GM21390 (cell line): Measurements from ENCODE around the gene KLHDC4.
"Not testable (repeated sequence)": the region's sequence is repeated elsewhere in the genome, so short reads cannot be mapped to it uniquely, and the experiment has no call there.

Experiments used
- ATAC-seq: cut with Tn5 transposase; IDR thresholded peaks from one replicate; pipeline ENCODE4 v1.9.1; 2021; ENCODE audit not compliant: unreplicated experiment

The KLHDC4 gene

GRCh38 chr16:87788730-87789436 lies 23.1 kb upstream of the KLHDC4 start:
- ATAC-seq: not testable (repeated sequence)

DNA sequence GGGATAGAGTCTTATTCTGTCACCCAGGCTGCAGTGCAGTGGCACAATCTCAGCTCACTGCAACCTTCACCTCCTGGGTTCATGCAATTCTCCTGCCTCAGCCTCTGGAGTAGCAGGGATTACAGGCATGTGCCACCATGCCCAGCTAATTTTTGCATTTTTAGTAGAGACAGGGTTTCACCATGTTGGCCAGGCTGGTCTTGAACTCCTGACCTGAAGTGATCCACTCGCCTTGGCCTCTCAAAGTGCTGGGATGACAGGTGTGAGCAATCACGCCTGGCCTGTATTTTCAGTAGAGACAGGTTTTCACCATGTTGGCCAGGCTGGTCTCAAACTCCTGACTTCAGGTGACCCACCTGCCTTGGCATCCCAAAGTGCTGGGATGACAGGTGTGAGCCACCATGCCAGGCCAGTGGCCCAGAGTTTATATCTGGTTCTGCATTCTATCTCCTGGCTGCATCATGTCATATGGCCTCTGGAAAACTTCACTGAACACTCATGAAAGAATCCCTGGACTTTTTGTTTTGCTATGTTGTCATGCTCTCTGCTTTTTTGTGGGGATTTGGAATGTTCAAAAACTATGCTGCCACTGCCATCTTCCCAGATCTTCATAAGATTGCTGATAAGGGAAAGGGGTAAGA lies 21.8 kb upstream of the KLHDC4 start:
- ATAC-seq: not testable (repeated sequence)

GRCh38 chr16:87784812-87785211 lies 19.0 kb upstream of the KLHDC4 start:
- ATAC-seq: no peak

GRCh38 chr16:87782033-87782432 lies 16.2 kb upstream of the KLHDC4 start:
- ATAC-seq: no peak

DNA sequence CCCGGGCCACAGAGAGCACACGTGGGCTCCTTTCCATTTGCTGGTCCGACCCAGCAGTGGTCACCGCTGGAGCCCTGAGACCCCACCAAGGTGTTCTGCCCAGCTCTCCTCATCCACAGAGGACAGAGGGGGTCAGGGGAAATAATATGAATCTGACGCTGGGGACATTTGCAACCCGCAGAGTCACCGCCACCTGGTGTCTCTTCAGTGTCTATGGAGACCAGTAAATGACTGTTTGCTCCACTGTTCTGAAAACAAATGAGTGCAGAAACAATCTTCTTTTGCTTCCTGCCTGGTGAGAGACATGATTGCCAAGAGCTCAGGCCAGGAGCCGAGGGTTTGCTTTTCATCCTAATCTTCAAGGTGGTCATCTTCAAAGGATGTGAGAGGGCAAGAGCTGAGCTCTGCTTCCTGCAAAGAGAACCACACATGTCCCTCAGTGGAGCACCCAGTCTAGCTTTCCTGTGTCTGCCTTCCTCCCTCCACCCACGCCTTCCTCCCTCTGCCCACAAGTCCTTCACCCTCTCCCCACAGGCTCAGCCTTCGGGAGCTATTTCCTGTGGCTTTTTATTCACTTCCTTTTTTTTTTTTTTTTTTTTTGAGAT lies 14.7 kb upstream of the KLHDC4 start:
- ATAC-seq: no peak

DNA sequence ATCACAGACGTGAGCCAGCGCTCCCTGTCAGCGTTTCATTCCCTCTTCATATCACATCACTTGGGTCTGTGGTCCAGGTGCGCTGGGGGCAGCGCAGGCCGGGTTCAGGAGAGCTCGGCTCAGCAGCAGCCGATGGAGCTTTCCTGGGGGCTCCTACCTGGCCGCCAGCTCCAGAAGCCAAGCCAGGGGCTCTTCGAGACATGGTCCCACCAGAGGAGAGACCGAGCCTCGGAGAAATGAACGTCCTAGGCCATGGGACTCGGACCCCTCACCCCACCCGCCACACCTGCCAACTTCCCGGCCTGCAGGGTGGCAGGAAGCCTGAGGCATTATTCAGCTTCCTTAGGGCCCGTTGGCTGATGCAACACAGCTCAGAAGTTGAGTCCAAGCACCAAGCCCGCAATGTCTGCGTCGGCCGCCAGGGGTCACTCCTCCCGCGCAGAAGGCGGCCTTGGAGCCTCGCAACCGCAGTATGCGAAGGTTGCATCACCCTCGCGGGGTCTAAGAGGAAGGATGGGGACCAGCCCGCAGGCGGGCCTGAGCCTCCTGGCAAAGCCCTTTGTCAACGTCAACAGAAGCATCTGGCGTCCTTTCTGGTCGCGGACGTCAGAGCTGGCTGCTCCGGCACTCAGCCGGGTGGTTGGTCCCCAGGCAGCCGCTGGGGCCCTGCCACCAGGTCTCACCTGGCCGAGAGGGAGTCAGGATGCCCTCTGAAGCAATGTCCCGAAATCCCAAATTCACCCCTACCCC lies 13.2 kb upstream of the KLHDC4 start:
- peak; percentile 44 for ATAC-seq

DNA sequence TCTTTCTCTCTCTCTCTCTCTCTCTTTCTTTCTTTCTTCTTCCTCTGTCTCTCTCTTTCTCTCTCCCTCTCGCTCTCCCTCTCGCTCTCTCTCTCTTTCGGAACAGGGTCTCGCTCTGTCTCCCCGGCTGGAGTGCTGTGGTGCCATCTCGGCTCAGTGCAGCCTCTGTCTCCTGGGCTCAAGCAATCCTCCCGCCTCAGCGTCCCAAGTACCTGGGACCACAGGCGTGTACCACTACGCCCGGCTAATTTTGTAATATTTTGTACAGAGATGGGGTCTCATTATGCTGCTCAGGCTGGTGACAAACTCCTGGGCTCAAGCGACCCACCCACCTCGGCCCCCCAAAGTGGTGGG lies 12.7 kb upstream of the KLHDC4 start:
- ATAC-seq: no peak

DNA sequence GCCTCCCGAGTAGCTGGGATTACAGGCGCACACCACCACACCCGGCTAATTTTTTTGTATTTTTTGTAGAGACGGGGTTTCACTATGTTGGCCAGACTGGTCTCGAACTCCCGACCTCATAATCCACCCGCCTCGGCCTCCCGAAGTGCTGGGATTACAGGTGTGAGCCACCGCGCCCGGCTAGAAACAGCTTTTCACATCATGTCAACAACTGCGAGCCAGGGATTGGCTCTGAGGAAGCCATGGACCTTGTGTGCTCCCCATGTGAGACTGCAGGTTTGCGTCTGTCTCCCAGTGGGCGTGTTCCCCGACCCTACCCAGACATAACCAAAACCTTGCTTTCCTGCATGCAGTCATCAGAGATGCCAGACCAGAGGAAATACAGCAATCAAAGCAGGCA lies 8.1 kb upstream of the KLHDC4 start:
- ATAC-seq: not testable (repeated sequence)

- not testable (repeated sequence) for ATAC-seq
Observed at GRCh38 chr16:87767456-87767855, 1.7 kb upstream of the KLHDC4 start.

- ATAC-seq: no peak
Observed at GRCh38 chr16:87766485-87766797, 655 bp upstream of the KLHDC4 start.

- ATAC-seq: peak; percentile 35
Observed at GRCh38 chr16:87765473-87765775, 362 bp downstream of the KLHDC4 start.

DNA sequence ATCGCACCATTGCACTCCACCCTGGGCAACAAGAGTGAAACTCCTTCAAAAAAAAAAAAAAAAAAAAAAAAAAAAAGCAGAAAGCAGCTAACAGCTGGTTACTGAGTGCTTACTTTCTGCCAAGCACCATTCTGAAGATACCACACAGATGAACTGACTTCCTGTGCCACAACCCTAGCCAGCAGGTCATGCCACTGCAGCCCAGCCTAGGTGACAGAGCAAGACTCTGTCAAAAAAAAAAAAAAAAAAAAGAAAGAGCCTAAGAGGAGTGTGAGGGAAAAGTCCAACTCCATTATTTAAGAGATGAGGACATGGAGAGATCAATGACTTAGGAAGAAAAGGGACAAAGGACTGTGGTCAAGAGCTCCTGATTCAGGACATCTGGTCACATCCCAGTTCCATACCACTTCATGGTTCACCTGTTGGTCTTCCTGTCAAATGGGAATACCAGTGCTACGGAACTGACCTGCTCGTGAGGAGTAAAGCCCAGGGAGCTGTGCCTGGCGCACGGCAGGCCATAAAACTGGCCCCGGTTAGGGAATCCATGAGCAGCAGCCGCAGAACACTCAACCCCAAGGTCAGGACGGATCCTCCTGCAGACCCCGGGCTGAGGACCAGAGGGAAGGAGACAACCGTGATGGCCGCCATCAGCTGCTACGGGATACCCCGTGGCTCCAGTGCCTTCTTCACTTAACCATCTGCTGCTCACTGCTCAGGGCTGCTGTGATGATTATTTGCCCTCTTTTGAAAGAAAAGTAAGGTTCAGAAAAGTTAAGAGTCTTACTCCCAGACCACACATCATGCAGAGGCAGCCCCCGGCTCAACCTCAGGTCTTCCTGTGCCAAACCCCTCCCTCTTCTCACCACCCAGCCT lies 950 bp downstream of the KLHDC4 start:
- peak; percentile 27 for ATAC-seq

GRCh38 chr16:87762620-87763019 lies 3.2 kb downstream of the KLHDC4 start:
- no peak for ATAC-seq

DNA sequence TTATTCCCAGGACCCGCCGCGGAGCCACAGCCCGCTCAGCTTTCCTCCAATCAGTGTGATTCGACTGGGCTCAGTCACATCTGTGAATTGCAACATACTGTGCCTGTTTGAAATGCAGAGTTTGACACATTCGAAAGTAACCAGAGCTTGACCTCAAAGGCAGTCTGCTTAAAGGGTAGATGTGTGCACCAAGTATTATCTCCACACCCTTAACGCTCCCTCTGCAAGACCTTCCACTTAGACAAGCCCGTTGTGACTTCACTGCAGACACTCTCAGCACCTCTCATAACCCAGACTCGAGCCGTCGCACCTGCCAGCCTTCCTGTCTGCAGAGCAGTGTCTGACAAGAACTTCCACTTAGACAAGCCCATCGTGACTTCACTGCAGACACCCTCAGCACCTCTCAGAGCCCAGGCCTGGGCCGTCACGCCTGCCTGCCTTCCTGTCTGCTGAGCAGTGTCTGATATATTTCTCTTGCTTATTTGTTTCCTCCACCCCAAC lies 3.7 kb downstream of the KLHDC4 start:
- no peak for ATAC-seq

GRCh38 chr16:87761060-87761459 lies 4.7 kb downstream of the KLHDC4 start:
- ATAC-seq: no peak

DNA sequence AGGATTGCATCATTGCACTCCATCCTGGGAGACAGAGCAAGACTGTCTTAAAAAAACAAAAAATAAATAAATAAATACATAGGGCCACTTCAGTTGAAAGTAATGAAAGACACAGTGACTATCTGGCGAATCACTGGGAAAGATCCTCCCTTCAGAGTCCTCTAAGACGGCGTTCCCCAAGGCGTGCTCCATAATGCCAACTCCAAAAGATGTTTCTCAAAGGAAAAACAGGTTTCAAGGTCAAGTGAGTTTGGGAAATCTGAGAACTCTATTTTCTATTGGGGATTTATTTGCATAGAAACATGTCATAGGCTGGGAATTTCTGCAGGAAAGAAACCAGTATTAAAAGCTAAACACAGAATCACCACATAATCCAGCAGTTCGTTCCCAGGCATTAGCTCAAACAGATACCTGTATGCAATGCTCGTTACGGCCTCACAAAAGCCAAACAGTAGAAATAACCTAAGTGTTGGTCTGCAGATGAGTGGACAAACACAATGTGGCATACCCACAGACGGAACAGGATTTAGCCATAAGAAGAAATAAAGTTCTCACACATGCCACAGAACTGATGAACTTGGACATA lies 7.9 kb downstream of the KLHDC4 start:
- ATAC-seq: no peak

GRCh38 chr16:87754535-87754934 lies 11.3 kb downstream of the KLHDC4 start:
- no peak for ATAC-seq

- ATAC-seq: no peak
Observed at GRCh38 chr16:87747626-87748414, 18.0 kb downstream of the KLHDC4 start.

DNA sequence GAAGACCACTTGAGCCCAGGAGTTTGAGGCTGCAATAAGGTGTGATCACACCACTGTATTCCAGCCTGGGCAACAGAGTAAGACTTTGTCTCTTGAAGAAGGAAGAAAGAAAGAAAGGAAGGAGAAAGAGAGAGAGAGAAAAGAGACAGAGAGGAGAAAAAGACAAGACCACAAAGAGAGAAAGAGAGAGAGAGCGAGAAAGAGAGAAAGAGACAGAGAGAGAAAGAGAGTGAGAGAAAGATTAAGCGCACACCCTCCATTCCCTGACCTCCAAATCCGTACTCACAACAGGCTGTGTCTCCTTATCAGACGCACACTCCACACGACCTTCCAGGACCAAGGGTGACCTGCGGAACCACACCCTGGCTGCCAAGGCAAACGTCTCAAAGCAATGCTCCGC lies 19.6 kb downstream of the KLHDC4 start:
- ATAC-seq: no peak
